Measurements from ENCODE around the gene KCNMB2.
"Not testable (repeated sequence)": the region's sequence is repeated elsewhere in the genome, so short reads cannot be mapped to it uniquely, and the experiment has no call there.

KCNMB2 gene

DNA sequence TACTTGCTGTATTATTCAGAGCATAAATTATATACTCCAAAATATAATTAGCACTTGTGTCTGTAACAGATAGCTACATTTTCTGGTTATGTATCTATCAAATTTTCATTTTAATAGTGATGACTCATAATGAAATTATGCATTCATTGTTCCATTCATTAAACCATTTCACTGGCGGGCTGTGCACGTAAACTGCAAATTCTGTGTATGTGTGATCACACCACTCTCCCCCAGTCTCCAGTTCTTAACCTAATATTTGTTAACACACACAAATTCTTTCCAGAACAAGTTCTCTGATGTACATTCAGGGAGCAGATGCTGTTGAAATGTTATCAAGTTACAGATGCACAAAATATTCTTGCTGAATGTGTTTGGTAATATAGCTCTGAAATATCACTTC, 3.8 kb upstream of the KCNMB2 start:
- Histone ChIP-seq H3K9me3 (ENCODE audit: severe bottlenecking) (no peaks in the 10 kb centered on the region), H3K4me3 (ENCODE audit: low read depth, low read length) (no peak overlapping the region), H3K36me3 (no peaks in the 10 kb centered on the region), H3K27ac (no peak overlapping the region), H3K27me3 (ENCODE audit: insufficient read depth, low read depth, severe bottlenecking) (no peaks in the 10 kb centered on the region)
- TF ChIP-seq, protein P1, sequence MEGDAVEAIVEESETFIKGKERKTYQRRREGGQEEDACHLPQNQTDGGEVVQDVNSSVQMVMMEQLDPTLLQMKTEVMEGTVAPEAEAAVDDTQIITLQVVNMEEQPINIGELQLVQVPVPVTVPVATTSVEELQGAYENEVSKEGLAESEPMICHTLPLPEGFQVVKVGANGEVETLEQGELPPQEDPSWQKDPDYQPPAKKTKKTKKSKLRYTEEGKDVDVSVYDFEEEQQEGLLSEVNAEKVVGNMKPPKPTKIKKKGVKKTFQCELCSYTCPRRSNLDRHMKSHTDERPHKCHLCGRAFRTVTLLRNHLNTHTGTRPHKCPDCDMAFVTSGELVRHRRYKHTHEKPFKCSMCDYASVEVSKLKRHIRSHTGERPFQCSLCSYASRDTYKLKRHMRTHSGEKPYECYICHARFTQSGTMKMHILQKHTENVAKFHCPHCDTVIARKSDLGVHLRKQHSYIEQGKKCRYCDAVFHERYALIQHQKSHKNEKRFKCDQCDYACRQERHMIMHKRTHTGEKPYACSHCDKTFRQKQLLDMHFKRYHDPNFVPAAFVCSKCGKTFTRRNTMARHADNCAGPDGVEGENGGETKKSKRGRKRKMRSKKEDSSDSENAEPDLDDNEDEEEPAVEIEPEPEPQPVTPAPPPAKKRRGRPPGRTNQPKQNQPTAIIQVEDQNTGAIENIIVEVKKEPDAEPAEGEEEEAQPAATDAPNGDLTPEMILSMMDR (IDR thresholded peaks at IDR 0.05; ENCODE audit: low read depth, low read length): no peak
- DNase-seq: no peak

DNA sequence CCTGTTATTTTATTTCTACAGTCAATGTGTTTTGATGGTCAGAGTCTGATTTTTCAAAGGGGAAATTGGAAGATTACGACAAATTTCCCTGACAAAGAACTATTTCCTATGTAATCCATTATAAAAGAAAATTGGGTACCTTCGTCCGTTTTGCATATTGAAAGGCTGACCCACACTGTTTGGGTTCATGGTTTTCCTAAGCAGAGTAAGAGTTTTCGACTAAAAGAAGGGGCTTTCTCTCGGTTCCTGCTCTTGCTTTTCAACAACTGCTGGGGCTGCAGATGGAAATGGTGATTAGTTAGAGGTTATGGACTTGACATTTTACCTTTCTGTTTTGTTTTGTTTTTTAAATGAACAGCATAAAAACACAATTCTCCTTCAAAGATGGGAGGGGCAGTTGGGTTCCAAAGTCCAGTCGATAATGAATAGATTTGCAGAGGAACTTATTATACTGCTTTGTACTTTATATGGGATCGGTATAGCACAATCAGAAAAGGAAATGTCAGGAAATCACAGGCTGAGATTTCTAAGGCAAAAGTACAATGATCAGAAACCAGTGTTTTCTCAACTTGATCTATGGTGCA, 978 bp downstream of the KCNMB2 start:
- TF ChIP-seq, protein P1 (IDR thresholded peaks at IDR 0.05; ENCODE audit: low read depth, low read length): no peak
- H3K4me3 ChIP-seq (ENCODE audit: low read depth, low read length): no peak overlapping the region

DNA sequence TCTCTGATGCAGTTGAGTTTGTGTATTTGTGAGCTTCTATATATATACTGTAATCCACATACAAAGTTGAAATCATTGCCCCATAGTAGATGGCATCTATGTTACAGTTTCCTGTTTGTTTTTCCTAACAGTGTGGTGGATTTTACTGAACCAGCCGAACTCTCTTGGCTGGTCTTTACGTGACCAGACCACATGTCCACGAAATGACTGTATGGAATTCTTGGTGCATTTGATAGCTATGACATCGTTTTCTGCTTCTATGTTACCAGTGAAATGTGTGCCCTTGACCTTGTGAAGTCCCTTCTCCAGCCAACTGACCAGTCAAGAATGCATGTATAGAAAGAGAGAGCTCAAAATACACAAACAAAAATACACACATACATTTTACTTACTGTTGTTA, 1.8 kb downstream of the KCNMB2 start:
- Histone ChIP-seq H3K27ac (no peak overlapping the region), H3K27me3 (ENCODE audit: insufficient read depth, low read depth, severe bottlenecking) (no peaks in the 10 kb centered on the region), H3K9me3 (ENCODE audit: severe bottlenecking) (no peaks in the 10 kb centered on the region), H3K36me3 (no peaks in the 10 kb centered on the region), H3K4me3 (ENCODE audit: low read depth, low read length) (no peak overlapping the region)
- TF ChIP-seq, protein P1 (IDR thresholded peaks at IDR 0.05; ENCODE audit: low read depth, low read length): no peak
- no peak for DNase-seq

More for the DNA sequence above, 978 bp downstream of the KCNMB2 start:
- DNase-seq: no peak
- Histone ChIP-seq H3K27ac (no peak overlapping the region), H3K36me3 (no peaks in the 10 kb centered on the region), H3K9me3 (ENCODE audit: severe bottlenecking) (no peaks in the 10 kb centered on the region), H3K27me3 (ENCODE audit: insufficient read depth, low read depth, severe bottlenecking) (no peaks in the 10 kb centered on the region)

- Histone ChIP-seq H3K27me3 (ENCODE audit: insufficient read depth, low read depth, severe bottlenecking) (no peaks in the 10 kb centered on the region), H3K27ac (no peak overlapping the region), H3K9me3 (ENCODE audit: severe bottlenecking) (no peaks in the 10 kb centered on the region), H3K4me3 (ENCODE audit: low read depth, low read length) (no peak overlapping the region), H3K36me3 (no peaks in the 10 kb centered on the region)
- TF ChIP-seq, protein P1 (IDR thresholded peaks at IDR 0.05; ENCODE audit: low read depth, low read length): no peak
- DNase-seq: no peak
Measured at GRCh38 chr3:178540184-178540583, 3.9 kb downstream of the KCNMB2 start.

GRCh38 chr3:178545337-178545736, 9.1 kb downstream of the KCNMB2 start:
- Histone ChIP-seq H3K9me3 (ENCODE audit: severe bottlenecking) (no peaks in the 10 kb centered on the region), H3K36me3 (no peaks in the 10 kb centered on the region), H3K4me3 (ENCODE audit: low read depth, low read length) (no peak overlapping the region), H3K27ac (no peak overlapping the region), H3K27me3 (ENCODE audit: insufficient read depth, low read depth, severe bottlenecking) (no peaks in the 10 kb centered on the region)
- TF ChIP-seq, protein P1 (IDR thresholded peaks at IDR 0.05; ENCODE audit: low read depth, low read length): no peak
- DNase-seq: no peak

- H3K27me3 ChIP-seq (ENCODE audit: insufficient read depth, low read depth, severe bottlenecking): no peaks in the 10 kb centered on the region
- TF ChIP-seq, protein P1 (IDR thresholded peaks at IDR 0.05; ENCODE audit: low read depth, low read length): no peak
- no peak for DNase-seq
- no peaks in the 10 kb centered on the region for H3K9me3 ChIP-seq (ENCODE audit: severe bottlenecking)
- no peaks in the 10 kb centered on the region for H3K36me3 ChIP-seq
- no peak overlapping the region for H3K4me3 ChIP-seq (ENCODE audit: low read depth, low read length)
- H3K27ac ChIP-seq: no peak overlapping the region
Measured at GRCh38 chr3:178546079-178546478, 9.8 kb downstream of the KCNMB2 start.

GRCh38 chr3:178549426-178549825, 13.2 kb downstream of the KCNMB2 start:
- not testable (repeated sequence) for H3K27ac ChIP-seq; H3K9me3 ChIP-seq (ENCODE audit: severe bottlenecking); DNase-seq; H3K27me3 ChIP-seq (ENCODE audit: insufficient read depth, low read depth, severe bottlenecking); H3K4me3 ChIP-seq (ENCODE audit: low read depth, low read length); H3K36me3 ChIP-seq

Measured in WERI-Rb-1 (cell line).